Naive thymus-derived CD4-positive, alpha-beta T cell (primary cell): ENCODE measurements around the gene BLOC1S1. TPM values are rescaled to one million over a fixed set of nuclear protein-coding genes. Genes with fewer than 3 reads are reported as not detected.
A peak's percentile ranks its signal among the peaks of the same experiment; 100 is the strongest.

Experiments
- ATAC-seq: fragments of 150-1000 bp; cut with Tn5 transposase; 2 replicates; pipeline ENCODE4 v1.10.0; 2021; ENCODE audit warnings: mild to moderate bottlenecking, moderate library complexity
- CTCF ChIA-PET: fragments of 350-600 bp; sonication (Branson Sonifier 250); formaldehyde crosslinking; loops from one replicate; lab custom pipeline; 2021; ENCODE audit warnings: antibody characterized with exemption; lab: Charles Lee
- POLR2A ChIA-PET: fragments of 350-600 bp; sonication (Branson Sonifier 250); formaldehyde crosslinking; loops from one replicate; lab custom pipeline; 2021; ENCODE audit warnings: antibody characterized with exemption, inconsistent platforms; lab: Charles Lee
- DNase-seq, 9 donors: peaks; one replicate each; pipeline versions ENCODE4 v3.0.0 to v3.0.0-alpha.2; 2020 to 2022; ENCODE audit warnings: mixed read lengths in 1 of 9
- H3K27ac ChIP-seq: one replicate; pipeline ENCODE4 v1.7.0; 2013; ENCODE audit warnings: mild to moderate bottlenecking, low read depth, low read length, moderate library complexity
- H3K27me3 ChIP-seq, 2 donors: one replicate each; pipeline ENCODE4 v1.7.0; 2013; ENCODE audit warnings: low read length in 2 of 2, mild to moderate bottlenecking in 2 of 2, moderate library complexity in 2 of 2; ENCODE audit not compliant: control insufficient read depth in 2 of 2, insufficient read depth in 2 of 2
- H3K36me3 ChIP-seq, 3 experiments: 1 replicate in 2 of 3; 2 replicates in 1 of 3; pipeline ENCODE4 v1.7.0; 2013; ENCODE audit warnings: low read length in 3 of 3, mild to moderate bottlenecking in 3 of 3, moderate library complexity in 1 of 3; ENCODE audit not compliant: insufficient read depth in 3 of 3, control insufficient read depth in 2 of 3
- H3K4me1 ChIP-seq, 2 donors: one replicate each; pipeline ENCODE4 v1.7.0; 2013; ENCODE audit warnings: low read length in 2 of 2, mild to moderate bottlenecking in 2 of 2, moderate library complexity in 1 of 2; ENCODE audit not compliant: control insufficient read depth in 2 of 2, insufficient read depth in 2 of 2
- H3K4me3 ChIP-seq: 2 replicates; pipeline ENCODE4 v1.7.0; 2013; ENCODE audit warnings: mild to moderate bottlenecking, low read length
- H3K9me3 ChIP-seq, 3 experiments: 1 replicate in 2 of 3; 2 replicates in 1 of 3; pipeline ENCODE4 v1.7.0; 2013; ENCODE audit warnings: low read length in 3 of 3; ENCODE audit not compliant: control insufficient read depth in 2 of 3
- H3K27ac Mint-ChIP-seq, 9 donors: one replicate each; pipeline ENCODE4 v1.8.0; 2020 to 2022; ENCODE audit warnings: mixed read lengths in 9 of 9, mild to moderate bottlenecking in 8 of 9, moderate library complexity in 5 of 9, inconsistent platforms in 2 of 9
- H3K27me3 Mint-ChIP-seq, 5 donors: one replicate each; pipeline ENCODE4 v1.8.0; 2021 to 2022; ENCODE audit warnings: mixed read lengths in 5 of 5, mild to moderate bottlenecking in 1 of 5
- H3K36me3 Mint-ChIP-seq, 5 donors: one replicate each; pipeline ENCODE4 v1.8.0; 2020 to 2022; ENCODE audit warnings: mixed read lengths in 5 of 5, mild to moderate bottlenecking in 3 of 5, inconsistent platforms in 1 of 5
- H3K4me1 Mint-ChIP-seq, 7 donors: one replicate each; pipeline ENCODE4 v1.8.0; 2020 to 2022; ENCODE audit warnings: mixed read lengths in 7 of 7, mild to moderate bottlenecking in 3 of 7, inconsistent platforms in 1 of 7
- H3K4me3 Mint-ChIP-seq, 10 donors: one replicate each; pipeline ENCODE4 v1.8.0; 2020 to 2022; ENCODE audit warnings: mild to moderate bottlenecking in 10 of 10, mixed read lengths in 10 of 10, moderate library complexity in 6 of 10, inconsistent platforms in 2 of 10
- H3K9me3 Mint-ChIP-seq, 11 donors: one replicate each; pipeline ENCODE4 v1.8.0; 2020 to 2022; ENCODE audit warnings: mixed read lengths in 11 of 11, mild to moderate bottlenecking in 4 of 11, inconsistent platforms in 1 of 11, moderate library complexity in 1 of 11
- intact Hi-C, 2 donors: fragments of 100-400 bp; cut with micrococcal nuclease; formaldehyde crosslinking; loops; one replicate each; pipeline ENCODE4 v1.15.1; 2023
- polyA plus RNA-seq, 2 donors: library from polyadenylated mRNA; unstranded; fragments of 300-500 nt; fragmentation: Illumina TruSeq; gene quantifications; one replicate each; pipeline ENCODE4 v1.2.3, GENCODE V29; 2021
- total RNA-seq, 6 experiments: library from RNA in 5 of 6; stranded (reverse) in 5 of 6; gene quantifications; 1 replicate in 5 of 6; 2 replicates in 1 of 6; pipeline ENCODE4 v1.2.3 and lab custom pipeline; 2021 to 2026

Gene BLOC1S1
- total and polyA plus RNA-seq, 7 experiments from 2014 or later, result 37.6 to 112 (median 73.5) TPM

GRCh38 chr12:55716582-55716957, 724 bp downstream of the BLOC1S1 start:
- ATAC-seq (no peak), DNase-seq (no peak)
- H3K4me3 ChIP-seq, result peak overlapping the region; percentile 96
- Mint-ChIP-seq H3K27ac (peak overlapping the region; percentile 91 to 98 (median 97)), H3K27me3 (peaks cover 0 to 20% (median 0%) of the 10 kb centered on the region in 5 donors), H3K9me3 (peaks cover 0 to 7% (median 0%) of the 10 kb centered on the region in 11 donors), H3K4me1 (peaks cover 15 to 41% (median 36%) of the 10 kb centered on the region in 7 donors), H3K4me3 (peak overlapping the region; percentile 83 to 98 (median 94)), H3K36me3 (peaks cover 0 to 2% (median 0%) of the 10 kb centered on the region in 5 donors)
- intact Hi-C loops, result loop anchor here (1.0 to 5.0 kb wide), 8 partner anchors 8 to 971 kb away; partner anchors contain the start of genes CD63 (in 2 of the 2), PTGES3 (in 1 of the 2), PYM1 (in 1 of the 2) and SARNP (in 1 of the 2)
- peak overlapping the region; percentile 92 for H3K27ac ChIP-seq
- peaks cover 19 to 23% of the 10 kb centered on the region in 2 donors for H3K4me1 ChIP-seq
- CTCF ChIA-PET, result interaction anchor here (1.5 to 7.5 kb wide), 2 partner anchors 21 to 30 kb away, joined by 5 to 46 read pairs; no protein-coding TSS in a partner anchor
- no peaks in the 10 kb centered on the region for H3K9me3 ChIP-seq
- POLR2A ChIA-PET, result interaction anchor here (0.9 to 2.9 kb wide), 14 partner anchors 8 to 643 kb away, joined by 3 to 24 read pairs (median 6); partner anchors contain the start of genes CD63, DNAJC14, ORMDL2 and RAB5B
- H3K36me3 ChIP-seq, result peaks cover 0 to 18% (median 7%) of the 10 kb centered on the region in 3 experiments
- H3K27me3 ChIP-seq, result no peaks in the 10 kb centered on the region

GRCh38 chr12:55717011-55718007, 1.5 kb downstream of the BLOC1S1 start:
- H3K27ac ChIP-seq, result peak overlapping the region; percentile 92
- intact Hi-C loops, result loop anchor here in 1 of 2 donors (2.0 to 5.0 kb wide), 3 partner anchors 21 to 970 kb away; partner anchors contain the start of gene PTGES3
- no peaks in the 10 kb centered on the region for H3K27me3 ChIP-seq
- DNase-seq (no peak), ATAC-seq (no peak)
- H3K4me3 ChIP-seq, result peak overlapping the region; percentile 96
- peak overlapping the region in 8 of 9 donors; percentile 52 to 98 (median 96) for H3K27ac Mint-ChIP-seq
- peaks cover 0 to 12% (median 0%) of the 10 kb centered on the region in 5 donors for H3K27me3 Mint-ChIP-seq
- ChIA-PET CTCF (interaction anchor here (0.6 to 7.5 kb wide), 2 partner anchors 21 to 77 kb away, joined by 3 to 46 read pairs; no protein-coding TSS in a partner anchor), POLR2A (interaction anchor here (0.5 to 2.9 kb wide), 9 partner anchors 7 to 1286 kb away, joined by 3 to 24 read pairs (median 4); partner anchors contain the start of genes CD63 and DNAJC14)
- H3K36me3 ChIP-seq, result peaks cover 0 to 18% (median 7%) of the 10 kb centered on the region in 3 experiments
- peaks cover 15 to 41% (median 36%) of the 10 kb centered on the region in 7 donors for H3K4me1 Mint-ChIP-seq
- peak overlapping the region; percentile 83 to 98 (median 94) for H3K4me3 Mint-ChIP-seq
- no peaks in the 10 kb centered on the region for H3K9me3 ChIP-seq
- H3K9me3 Mint-ChIP-seq, result peaks cover 0 to 7% (median 0%) of the 10 kb centered on the region in 11 donors
- H3K4me1 ChIP-seq, result peaks cover 19 to 23% of the 10 kb centered on the region in 2 donors
- peaks cover 0 to 2% (median 0%) of the 10 kb centered on the region in 5 donors for H3K36me3 Mint-ChIP-seq

- intact Hi-C loops, result loop anchor here in 1 of 2 donors (5.0 kb wide), 1 partner anchor 969 kb away; the partner anchor contains the start of gene PTGES3
These were observed 2.2 kb downstream of the BLOC1S1 start for GRCh38 chr12:55718015-55718414.

GRCh38 chr12:55718624-55719275, 2.9 kb downstream of the BLOC1S1 start:
- H3K9me3 ChIP-seq, result no peaks in the 10 kb centered on the region
- CTCF ChIA-PET, result interaction anchor here (7.5 kb wide), 1 partner anchor 19 kb away, joined by 46 read pairs; no protein-coding TSS in a partner anchor
- peaks cover 0 to 18% (median 7%) of the 10 kb centered on the region in 3 experiments for H3K36me3 ChIP-seq
- H3K27ac Mint-ChIP-seq, result peak overlapping the region in 5 of 9 donors; percentile 8 to 31 (median 21)
- peaks cover 19 to 23% of the 10 kb centered on the region in 2 donors for H3K4me1 ChIP-seq
- H3K27ac ChIP-seq, result no peak overlapping the region
- ATAC-seq (no peak), DNase-seq (no peak)
- H3K9me3 Mint-ChIP-seq, result peaks cover 0 to 7% (median 0%) of the 10 kb centered on the region in 11 donors
- intact Hi-C loops, result loop anchor here in 1 of 2 donors (5.0 kb wide), 1 partner anchor 969 kb away; the partner anchor contains the start of gene PTGES3
- peaks cover 0 to 4% (median 0%) of the 10 kb centered on the region in 5 donors for H3K36me3 Mint-ChIP-seq
- H3K4me1 Mint-ChIP-seq, result peaks cover 15 to 41% (median 36%) of the 10 kb centered on the region in 7 donors
- H3K4me3 ChIP-seq, result no peak overlapping the region
- H3K27me3 Mint-ChIP-seq, result peaks cover 0 to 2% (median 0%) of the 10 kb centered on the region in 5 donors
- POLR2A ChIA-PET, result interaction anchor here (0.7 to 0.9 kb wide), 2 partner anchors 16 to 98 kb away, joined by 3 to 4 read pairs; no protein-coding TSS in a partner anchor
- peak overlapping the region in 2 of 10 donors; percentile 20 to 61 for H3K4me3 Mint-ChIP-seq
- H3K27me3 ChIP-seq, result no peaks in the 10 kb centered on the region

More at GRCh38 chr12:55718015-55718414, 2.2 kb downstream of the BLOC1S1 start:
- no peak overlapping the region for H3K27ac ChIP-seq
- H3K4me3 Mint-ChIP-seq, result peak overlapping the region in 7 of 10 donors; percentile 27 to 98 (median 94)
- DNase-seq (no peak), ATAC-seq (no peak)
- peaks cover 15 to 41% (median 36%) of the 10 kb centered on the region in 7 donors for H3K4me1 Mint-ChIP-seq
- ChIA-PET POLR2A (interaction anchor here (0.6 to 2.9 kb wide), 5 partner anchors 12 to 621 kb away, joined by 3 to 24 read pairs (median 4); partner anchors contain the start of gene CD63), CTCF (interaction anchor here (7.5 kb wide), 1 partner anchor 20 kb away, joined by 46 read pairs; no protein-coding TSS in a partner anchor)
- no peaks in the 10 kb centered on the region for H3K27me3 ChIP-seq
- H3K9me3 ChIP-seq, result no peaks in the 10 kb centered on the region
- H3K4me1 ChIP-seq, result peaks cover 19 to 23% of the 10 kb centered on the region in 2 donors
- peaks cover 0 to 7% (median 0%) of the 10 kb centered on the region in 5 donors for H3K27me3 Mint-ChIP-seq
- H3K27ac Mint-ChIP-seq, result peak overlapping the region in 2 of 9 donors; percentile 24 to 31
- H3K9me3 Mint-ChIP-seq, result peaks cover 0 to 7% (median 0%) of the 10 kb centered on the region in 11 donors
- H3K36me3 Mint-ChIP-seq, result peaks cover 0 to 2% (median 0%) of the 10 kb centered on the region in 5 donors
- peaks cover 0 to 18% (median 7%) of the 10 kb centered on the region in 3 experiments for H3K36me3 ChIP-seq
- H3K4me3 ChIP-seq, result no peak overlapping the region

GRCh38 chr12:55719371-55719770, 3.5 kb downstream of the BLOC1S1 start:
- Mint-ChIP-seq H3K27ac (peak overlapping the region in 1 of 9 donors; percentile 22), H3K27me3 (peaks cover 0 to 2% (median 0%) of the 10 kb centered on the region in 5 donors), H3K4me3 (peak overlapping the region in 2 of 10 donors; percentile 25 to 68), H3K4me1 (peaks cover 15 to 41% (median 36%) of the 10 kb centered on the region in 7 donors), H3K36me3 (peaks cover 0 to 4% (median 0%) of the 10 kb centered on the region in 5 donors), H3K9me3 (peaks cover 0 to 7% (median 0%) of the 10 kb centered on the region in 11 donors)
- H3K27ac ChIP-seq, result no peak overlapping the region
- no peak overlapping the region for H3K4me3 ChIP-seq
- H3K36me3 ChIP-seq, result peaks cover 0 to 18% (median 7%) of the 10 kb centered on the region in 3 experiments
- intact Hi-C loops, result loop anchor here in 1 of 2 donors (5.0 kb wide), 1 partner anchor 968 kb away; the partner anchor contains the start of gene PTGES3
- ATAC-seq (no peak), DNase-seq (no peak)
- peaks cover 19 to 23% of the 10 kb centered on the region in 2 donors for H3K4me1 ChIP-seq
- H3K27me3 ChIP-seq, result no peaks in the 10 kb centered on the region
- ChIA-PET CTCF (interaction anchor here (7.5 kb wide), 1 partner anchor 19 kb away, joined by 46 read pairs; no protein-coding TSS in a partner anchor), POLR2A (interaction anchor here (1.0 to 1.1 kb wide), 2 partner anchors 10 to 100 kb away, joined by 3 read pairs; no protein-coding TSS in a partner anchor)
- no peaks in the 10 kb centered on the region for H3K9me3 ChIP-seq
